Globus pallidus (tissue), 1 donor: ENCODE results near the gene GTPBP6.
"Not testable (repeated sequence)": the region's sequence is repeated elsewhere in the genome, so short reads cannot be mapped to it uniquely, and the experiment has no call there.

Experiments used
- DNase-seq: peaks from one replicate; pipeline ENCODE4 v3.0.0-alpha.2; 2015; ENCODE audit warnings: low spot score

Gene GTPBP6

DNA sequence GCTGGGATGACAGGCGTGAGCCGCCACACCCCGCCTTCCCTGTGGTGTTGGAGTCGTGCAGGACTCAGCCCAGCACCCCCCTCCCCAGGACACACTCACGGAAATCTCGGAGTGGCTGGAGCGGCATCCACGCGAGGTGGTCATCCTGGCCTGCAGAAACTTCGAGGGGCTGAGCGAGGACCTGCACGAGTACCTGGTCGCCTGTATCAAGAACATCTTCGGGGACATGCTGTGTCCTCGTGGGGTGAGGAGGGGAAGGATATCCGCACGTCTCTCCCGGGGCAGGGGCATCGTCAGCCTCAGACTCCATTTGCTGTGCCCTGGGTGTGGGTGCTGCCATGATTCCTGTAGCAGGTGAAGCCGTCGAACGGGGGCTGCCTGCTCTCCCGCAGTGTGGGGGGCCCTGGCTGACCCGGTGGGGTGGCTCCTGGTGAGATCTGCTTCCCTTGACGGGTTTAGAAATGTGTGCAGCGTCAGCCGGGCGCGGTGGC is 27.1 kb downstream of the GTPBP6 start:
- no peak for DNase-seq

DNA sequence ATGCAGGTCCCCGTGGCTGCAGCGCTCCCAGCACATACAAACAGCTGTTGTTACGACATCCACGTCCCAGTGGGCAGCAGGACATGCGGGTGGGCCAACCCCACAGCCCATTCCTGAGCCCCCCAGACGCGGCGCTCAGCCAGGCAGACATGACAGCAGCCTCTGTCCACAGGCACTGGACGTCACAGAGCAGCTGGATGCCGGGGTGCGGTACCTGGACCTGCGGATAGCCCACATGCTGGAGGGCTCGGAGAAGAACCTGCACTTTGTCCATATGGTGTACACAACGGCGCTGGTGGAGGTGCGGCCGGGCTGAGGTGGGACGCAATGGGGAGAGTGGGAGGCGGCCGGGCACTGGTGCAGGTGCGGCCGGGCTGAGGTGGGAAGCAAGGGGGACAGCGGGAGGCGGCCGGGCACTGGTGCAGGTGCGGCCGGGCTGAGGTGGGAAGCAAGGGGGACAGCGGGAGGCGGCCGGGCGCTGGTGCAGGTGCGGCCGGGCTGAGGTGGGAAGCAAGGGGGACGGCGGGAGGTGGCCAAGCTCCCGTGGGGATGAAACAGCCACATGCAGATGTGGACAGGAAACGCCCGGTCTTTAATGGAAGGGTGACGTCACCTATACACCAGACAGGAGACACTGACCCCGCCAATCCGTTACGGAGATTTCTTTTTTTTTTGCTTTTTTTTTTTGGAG is 28.0 kb downstream of the GTPBP6 start:
- DNase-seq, result no peak

DNA sequence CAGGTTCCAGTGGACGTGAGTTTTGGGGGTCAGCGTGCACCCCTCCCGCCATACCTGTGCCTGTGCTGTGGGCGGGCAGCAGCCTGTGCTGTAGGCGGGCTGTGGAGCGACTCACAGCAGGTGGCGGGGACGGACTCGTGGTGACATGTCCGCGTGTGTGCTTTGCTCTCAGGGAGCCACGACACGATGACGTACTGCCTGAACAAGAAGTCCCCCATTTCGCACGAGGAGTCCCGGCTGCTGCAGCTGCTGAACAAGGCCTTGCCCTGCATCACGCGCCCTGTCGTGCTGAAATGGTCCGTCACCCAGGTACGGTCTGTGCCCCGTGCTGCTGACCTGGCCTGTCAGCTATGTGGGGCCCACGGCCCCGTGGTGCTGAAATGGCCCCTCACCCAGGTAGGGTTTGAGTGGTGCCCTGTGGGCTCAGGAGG is 30.0 kb downstream of the GTPBP6 start:
- no peak for DNase-seq

DNA sequence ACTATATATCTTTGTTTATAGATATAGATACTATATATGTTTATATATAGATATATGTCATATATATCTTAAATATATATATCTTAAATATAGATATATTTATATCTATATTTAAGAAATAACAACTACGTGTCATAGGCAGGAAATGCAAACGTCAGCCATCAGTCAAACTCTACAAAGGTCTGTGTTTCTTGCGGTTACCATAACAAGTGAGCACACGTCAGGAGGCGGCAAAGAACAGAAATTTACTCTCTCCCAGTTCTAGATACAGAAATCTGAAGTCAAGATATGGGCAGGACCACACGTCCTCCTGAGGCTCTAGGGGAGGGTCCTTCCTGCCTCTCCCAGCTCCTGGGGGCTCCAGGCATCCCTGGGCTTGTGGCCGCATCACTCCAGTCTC is 30.9 kb downstream of the GTPBP6 start:
- no peak for DNase-seq

DNA sequence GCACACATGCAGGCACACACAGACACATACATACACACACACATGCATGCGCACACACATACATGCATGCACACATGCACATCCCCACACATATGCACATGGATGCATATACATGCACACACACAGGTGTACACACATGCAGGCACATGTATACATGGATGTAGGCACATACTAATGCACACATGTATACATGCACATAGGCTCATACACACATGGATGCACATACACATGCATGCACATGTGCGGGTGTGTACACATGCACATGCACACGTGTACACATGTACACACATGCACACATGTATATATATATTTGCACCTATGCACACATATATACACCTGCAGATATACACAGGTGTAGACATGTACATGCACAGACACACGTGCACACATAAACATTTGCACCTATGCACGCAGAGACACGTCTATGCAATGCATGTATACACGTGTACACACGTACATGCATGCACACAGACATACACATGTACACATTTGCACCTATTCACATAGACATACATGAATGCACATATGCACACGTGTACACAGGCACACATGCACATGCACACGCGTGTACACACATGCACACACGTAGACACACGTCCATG is 33.4 kb downstream of the GTPBP6 start:
- DNase-seq, result no peak

DNA sequence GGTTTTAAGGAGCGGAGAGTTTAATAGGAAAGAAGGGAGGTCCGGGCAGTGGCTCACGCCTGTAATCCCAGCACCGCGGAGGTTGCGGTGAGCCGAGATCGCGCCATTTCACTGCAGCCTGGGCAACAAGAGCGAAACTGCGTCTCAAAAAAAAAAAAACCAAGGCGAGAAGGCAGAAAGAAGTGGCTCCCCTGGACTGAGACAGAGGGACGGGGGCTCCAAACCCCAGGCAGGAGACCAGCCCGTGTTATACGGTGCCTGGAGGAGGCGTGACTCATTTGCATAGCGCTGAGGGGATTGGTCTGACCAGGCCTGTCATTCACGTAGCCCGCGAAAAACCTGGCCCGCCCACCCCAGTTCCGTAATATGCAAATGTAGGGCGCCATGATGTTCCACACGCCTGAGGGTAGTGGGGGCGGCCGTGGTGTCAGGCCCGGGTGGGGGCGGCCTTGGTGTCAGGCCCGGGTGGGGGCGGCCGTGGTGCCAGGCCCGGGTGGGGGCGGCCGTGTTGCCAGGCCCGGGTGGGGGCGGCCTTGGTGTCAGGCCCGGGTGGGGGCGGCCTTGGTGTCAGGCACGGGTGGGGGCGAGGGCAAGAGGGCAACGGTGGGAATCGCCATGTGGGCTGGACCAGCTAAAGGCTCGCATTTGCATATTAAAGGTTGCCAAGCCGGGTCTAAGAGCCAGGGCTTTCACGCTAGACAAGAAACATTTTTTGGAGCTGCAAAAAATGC is 35.3 kb downstream of the GTPBP6 start:
- DNase-seq, result peak; percentile 96

DNA sequence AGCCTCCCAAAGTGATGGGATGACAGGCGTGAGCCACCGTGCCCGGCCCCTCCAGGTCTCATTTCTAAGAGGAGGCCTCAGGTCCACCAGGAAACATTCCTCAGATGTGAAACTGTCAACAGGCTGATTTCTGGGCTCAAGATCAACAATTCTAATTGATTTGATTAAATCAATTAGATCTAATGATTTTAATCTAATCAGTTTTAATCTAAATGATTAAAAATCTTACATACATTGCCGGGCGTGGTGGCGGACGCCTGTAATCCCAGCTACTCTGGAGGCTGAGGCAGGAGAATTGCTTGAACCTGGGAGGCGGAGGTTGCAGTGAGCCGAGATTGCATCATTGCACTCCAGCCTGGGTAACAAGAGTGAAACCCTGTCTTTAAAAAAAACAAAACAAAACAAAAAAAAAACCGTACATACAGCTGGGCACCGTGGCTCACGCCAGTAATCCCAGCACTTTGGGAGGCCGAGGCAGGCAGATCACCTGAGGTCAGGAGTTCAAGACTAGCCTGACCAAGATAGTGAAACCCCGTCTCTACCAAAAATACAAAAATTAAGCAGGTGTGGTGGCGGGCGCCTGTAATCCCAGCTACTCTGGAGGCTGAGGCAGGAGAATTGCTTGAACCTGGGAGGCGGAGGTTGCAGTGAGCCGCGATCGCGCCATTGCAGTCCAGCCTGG is 36.5 kb downstream of the GTPBP6 start:
- not testable (repeated sequence) for DNase-seq

DNA sequence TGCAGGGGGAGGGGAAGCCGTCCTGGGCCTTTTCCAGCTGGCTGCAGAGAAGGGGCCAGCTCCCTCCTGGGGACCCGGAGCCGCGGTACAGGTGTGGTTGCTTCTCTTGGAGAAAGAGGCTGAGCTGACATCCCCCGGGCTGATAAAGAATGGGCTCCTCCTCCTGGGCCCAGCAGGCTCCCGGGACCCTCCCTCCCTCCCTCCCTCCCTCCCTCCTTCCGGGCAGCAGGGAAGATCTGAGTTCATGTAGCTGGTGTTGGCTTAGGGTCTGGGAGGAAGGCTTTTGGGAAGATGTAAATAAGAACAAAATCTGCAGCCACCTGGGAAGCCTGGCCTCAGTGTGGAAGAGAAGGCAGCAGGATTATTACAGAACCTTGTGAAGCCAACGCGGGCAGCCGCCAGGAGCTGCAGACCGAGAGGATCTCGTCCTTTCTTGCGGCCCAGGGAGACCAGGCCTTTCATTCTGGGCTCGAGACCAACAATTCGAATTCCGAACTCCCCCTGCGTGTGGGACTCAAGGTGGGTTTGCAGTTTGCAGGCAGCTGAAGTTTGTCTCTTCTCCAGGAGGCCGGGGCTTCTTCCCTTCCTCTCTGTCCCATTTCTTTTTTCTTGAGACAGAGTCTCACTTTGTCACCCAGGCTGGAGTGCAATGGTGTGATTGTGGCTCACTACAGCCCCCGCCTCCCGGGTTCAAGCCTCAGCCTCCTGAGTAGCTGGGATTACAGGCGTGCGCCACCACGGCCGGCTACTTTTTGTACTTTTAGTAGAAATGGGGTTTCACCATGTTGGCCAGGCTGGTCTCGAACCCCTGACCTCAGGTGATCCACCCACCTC is 37.2 kb downstream of the GTPBP6 start, which contains the start of gene PLCXD1:
Gene PLCXD1, plus strand, starts transcription at position 216 of the 834 bp plus-strand sequence. CDS start 2,807 bp downstream, outside the sequence.
- peak; percentile 69 for DNase-seq

DNA sequence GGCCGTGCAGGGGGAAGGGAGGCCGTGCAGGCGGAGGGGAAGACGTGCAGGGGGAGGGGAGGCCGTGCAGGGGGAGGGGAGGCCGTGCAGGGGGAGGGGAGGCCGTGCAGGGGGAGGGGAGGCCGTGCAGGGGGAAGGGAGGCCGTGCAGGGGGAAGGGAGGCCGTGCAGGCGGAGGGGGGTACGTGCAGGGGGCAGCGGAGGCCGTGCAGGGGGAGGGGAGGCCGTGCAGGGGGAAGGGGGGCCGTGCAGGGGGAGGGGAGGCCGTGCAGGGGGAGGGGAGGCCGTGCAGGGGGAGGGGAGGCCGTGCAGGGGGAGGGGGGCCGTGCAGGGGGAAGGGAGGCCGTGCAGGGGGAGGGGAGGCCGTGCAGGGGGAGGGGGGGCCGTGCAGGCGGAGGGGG is 37.9 kb downstream of the GTPBP6 start:
- not testable (repeated sequence) for DNase-seq

DNA sequence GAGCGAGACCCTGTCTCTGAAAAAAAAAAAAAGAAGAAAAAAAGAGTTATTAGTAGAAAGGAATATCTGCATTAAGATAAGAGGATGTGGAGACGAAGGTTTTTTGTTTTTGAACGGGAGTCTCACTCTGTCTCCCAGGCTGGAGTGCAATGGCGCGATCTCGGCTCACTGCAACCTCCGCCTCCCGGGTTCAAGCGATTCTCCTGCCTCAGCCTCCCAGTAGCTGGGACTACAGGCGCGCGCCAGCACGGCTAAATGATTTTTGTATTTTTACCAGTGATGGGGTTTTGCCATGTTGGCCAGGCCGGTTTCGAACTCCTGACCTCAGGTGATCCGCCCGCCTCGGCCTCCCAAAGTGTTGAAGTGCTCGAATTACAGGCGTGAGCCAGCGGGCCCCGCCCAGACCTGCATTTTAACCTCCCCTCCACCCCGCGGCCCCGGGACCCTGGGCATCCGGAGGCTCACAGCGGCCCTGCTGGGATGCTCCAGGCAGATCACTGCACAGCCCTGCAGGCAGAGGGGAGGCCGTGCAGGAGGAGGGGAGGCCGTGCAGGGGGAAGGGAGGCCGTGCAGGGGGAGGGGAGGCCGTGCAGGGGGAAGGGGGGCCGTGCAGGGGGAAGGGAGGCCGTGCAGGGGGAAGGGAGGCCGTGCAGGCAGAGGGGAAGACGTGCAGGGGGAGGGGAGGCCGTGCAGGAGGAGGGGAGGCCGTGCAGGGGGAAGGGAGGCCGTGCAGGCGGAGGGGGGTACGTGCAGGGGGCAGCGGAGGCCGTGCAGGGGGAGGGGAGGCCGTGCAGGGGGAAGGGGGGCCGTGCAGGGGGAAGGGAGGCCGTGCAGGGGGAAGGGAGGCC is 38.6 kb downstream of the GTPBP6 start:
- not testable (repeated sequence) for DNase-seq

DNA sequence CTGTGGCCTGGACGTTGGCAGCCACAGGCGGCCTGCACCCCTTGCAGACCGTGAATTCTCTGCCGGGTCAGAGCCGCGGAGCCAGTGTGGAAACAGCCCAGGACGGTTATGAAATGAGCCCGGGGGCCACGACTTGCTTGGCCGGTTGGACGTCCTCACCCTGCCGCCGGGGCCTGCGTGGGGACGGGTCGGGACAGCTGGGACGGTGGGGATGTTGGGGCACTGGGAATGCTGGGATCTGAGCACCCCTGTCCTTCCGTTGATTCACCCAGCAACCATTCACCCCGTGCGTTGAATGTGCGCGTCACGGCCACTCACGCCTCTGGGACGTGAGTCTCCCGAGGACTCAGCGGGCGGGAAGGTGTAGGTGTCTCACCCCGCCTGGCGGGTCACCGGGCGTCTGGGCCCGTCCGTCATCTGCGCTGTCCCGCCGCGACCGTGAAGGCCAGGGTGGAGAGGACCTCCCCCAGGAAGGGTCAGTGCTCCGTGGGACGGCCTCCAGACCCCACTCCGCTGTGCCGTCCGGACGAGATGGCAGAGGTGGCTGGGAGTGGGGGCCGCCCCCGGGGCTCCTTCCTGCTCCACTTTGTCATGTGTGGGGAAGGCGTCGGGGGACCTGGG is 41.9 kb downstream of the GTPBP6 start:
- no peak for DNase-seq

DNA sequence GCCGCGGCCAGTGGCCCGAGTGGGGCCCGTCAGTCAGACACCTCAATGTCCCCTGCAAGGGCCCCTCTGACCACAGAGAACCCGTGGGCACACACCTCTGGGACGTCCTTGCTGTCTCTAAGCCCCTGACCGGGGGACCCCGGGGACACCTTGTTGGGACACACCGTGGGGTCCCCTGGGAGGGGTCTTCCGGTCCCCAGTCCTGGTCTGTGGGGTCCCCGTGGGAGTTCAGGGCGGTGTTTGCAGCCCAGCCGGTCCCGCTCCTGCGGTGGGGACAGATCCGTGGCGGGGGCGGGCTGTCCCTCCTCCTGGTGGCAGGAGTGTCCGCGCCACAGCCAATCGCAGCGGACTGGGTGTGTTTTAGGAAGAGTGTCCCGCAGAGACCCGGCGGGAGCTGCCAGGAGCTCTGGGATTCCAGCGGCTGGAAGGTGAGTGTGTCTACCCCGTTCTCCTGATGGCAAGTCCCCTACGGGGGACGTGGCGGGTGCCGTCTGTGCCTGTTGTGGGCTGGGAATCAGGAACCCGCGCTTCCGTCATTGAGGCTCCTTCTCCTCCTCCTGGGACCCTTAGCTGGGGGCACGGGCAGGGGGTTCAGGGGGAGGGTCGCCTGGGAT is 42.5 kb downstream of the GTPBP6 start:
- DNase-seq, result peak; percentile 69

DNA sequence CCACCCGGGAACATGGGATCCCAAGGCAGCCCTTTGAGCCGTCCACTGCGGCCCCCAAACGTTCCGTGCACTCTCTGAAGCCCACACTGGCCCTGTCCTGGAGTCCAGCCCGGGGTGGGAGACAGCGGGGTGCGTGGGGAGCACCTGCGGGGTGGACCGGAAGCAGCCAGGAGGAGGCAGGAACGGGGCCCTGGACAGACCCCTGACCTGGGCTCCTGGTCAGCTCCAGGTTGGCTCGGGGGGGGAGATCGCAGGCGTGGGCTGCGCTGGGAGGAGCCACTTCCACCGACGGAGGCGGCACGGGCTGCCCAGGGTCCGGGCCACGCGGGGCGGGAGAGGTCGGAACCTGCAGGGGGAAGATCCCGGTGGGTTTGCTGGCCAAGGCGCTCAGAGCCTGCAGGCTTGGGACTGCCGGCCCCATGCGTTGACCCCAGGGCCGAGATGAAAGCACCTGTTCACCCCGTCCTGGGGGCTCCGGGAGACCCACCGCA is 43.1 kb downstream of the GTPBP6 start:
- no peak for DNase-seq

DNA sequence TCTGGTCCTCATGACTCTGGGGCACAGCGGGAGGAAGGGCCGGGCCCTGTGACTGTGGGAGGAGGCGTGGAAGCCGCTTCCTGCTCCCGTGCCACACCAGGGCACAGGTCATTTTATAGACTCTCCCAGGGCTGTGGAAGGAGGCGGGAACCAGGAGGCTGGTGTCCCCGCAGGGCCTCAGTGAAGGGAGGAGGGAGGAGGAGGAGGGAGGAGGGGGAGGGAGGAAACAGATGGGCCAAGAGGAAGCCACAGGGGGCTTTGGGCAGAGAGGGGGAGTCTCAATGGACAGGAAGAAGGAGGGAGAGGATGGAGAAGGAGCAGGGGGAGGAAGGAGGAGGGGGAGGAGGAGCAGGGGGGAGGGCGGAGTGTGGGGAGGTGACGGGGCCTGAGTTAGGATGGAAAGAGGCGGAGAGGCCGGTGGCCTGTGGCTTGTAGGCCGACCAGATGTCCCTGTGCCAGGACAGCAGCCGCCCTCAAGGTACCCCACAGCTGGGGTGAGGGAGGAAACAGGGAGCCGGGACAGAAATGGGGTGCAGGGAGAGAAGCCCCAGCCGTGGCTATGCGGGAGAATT is 43.6 kb downstream of the GTPBP6 start:
- no peak for DNase-seq

DNA sequence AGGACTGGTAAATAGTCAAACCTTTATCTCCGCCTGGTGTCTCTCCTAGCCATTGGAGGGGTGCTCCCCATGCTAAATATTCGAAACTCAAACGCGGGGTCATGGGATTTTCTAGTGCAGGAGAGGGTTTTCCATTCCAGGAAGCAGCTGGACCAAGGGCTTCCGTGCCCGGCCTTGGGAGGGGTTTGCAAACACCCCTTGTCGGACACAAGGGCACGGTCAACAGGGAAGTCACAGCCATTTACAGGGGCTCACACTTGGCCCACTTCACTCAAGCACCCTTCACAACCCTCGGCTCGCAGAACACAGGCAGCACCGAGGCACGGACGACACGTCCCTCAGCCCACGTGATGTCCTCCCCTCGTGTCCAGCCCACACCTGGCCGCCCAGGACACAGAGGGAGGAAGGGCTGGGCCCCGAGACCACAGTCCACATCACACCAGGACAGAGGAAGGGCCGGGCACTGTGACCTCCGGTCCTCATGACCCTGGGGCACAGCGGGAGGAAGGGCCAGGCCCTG is 47.7 kb downstream of the GTPBP6 start:
- no peak for DNase-seq

DNA sequence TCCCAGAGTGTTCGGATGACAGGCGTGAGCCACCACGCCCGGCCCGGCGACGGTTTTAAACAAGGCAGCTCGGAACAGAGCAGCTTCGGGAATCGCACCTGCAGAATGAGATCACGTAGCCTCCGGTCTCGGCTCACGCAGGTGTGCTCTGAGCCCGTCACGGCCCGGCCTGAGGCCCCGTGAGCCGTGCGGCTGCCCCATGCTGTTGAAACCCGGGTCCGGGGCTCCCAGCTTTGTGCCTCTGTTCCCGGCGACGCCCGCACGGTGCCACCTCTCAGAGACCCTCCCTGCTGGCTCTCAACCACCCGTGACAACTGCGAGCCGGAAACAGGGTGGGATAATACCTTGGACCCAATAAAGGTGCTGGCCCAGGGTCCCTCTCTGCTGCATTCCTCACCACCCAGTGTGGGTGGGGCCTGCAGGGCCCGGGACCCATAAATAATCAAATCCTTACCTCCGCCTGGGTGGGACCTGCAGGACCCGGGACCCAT is 50.8 kb downstream of the GTPBP6 start:
- no peak for DNase-seq

DNA sequence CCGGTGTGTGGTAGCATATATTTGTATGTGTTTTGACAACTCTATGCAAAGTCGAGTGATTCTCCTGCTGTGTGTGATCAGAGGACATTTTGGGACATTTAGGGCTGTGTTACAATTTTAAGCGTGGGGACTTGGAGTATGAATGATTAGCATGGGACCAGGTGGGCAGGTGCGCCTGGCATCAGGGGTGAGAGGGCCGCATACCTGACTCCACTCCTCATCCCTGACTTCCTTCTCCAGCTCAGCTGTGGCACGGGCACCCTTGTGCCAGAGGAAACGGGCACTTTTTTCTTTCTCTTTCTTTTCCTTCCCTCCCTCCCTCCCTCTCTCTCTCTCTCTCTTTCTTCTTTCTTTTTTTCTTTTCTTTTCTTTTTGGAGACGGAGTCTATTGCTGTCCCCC is 53.1 kb downstream of the GTPBP6 start:
- DNase-seq, result no peak

DNA sequence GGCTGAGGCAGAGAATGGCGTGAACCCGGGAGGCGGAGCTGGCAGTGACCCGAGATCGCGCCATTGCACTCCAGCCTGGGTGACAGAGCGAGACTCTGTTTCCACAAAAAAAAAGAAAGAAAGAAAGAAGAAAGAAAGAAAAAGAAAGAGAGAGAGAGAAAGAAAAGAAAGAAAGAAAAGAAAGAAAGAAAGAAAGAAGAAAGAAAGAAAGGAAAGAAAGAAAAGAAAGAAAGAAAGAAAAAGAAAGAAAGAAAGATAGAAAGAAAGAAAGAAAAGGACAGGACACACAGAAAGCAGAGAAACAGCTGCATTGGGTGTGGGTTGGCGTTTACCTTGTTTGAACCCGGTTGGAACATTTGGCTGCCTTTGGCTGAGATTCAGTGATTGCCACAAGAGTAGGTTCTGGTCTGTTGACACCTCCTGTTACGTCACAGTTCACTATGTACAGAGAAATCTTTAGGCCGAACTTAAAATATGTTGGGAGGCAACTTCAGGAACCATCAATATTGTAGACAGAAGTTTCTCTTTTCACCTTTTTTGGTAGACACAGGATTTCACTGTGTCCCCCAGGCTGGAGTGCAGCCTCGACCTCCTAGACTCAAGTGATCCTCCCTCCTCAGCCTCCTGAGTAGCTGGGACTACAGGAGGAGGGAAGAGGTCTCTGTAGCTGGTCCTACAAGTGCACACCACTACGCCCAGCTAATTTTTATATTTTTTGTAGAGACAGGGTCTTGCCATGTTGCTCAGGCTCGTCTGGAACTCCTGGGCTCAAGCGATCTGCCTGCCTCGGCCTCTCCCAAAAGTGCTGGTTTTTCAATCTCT is 53.8 kb downstream of the GTPBP6 start:
- no peak for DNase-seq
